Measurements from ENCODE around the gene EGR2. TPM values are rescaled to one million over a fixed set of nuclear protein-coding genes. Genes with fewer than 3 reads are reported as not detected.

EGR2 gene
- total and polyA plus RNA-seq, 8 donors: 0.42 to 2.7 (median 0.65) TPM

DNA sequence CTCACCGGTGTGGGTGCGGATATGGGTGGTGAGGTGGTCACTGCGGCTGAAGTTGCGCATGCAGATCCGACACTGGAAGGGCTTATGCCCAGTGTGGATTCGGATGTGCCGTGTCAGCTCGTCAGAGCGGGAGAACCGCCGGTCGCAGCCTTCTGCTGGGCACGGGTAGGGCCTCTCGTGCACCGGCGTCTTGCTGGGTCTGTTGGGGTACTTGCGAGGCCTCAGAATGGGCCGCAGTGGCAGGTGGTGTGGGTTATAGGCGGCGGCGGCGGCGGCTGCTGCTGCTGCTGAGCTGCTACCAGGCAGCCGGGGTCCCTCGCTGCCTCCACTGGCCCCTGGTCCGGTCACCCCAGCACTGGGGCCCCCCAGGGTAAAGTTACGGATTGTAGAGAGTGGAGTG lies 2.7 kb downstream of the EGR2 start:
- Histone ChIP-seq H3K36me3 (no peaks in the 10 kb centered on the region), H3K9me3 (no peaks in the 10 kb centered on the region), H3K4me3 (no peak overlapping the region), H3K4me1 (peaks cover 13 to 19% (median 15%) of the 10 kb centered on the region in 3 donors), H3K27ac (no peak overlapping the region), H3K27me3 (peaks cover 0 to 26% (median 2%) of the 10 kb centered on the region in 4 donors)
- peak in 3 of 6 donors; percentile 13 to 69 (median 55) for DNase-seq
- TF ChIP-seq, protein P1, sequence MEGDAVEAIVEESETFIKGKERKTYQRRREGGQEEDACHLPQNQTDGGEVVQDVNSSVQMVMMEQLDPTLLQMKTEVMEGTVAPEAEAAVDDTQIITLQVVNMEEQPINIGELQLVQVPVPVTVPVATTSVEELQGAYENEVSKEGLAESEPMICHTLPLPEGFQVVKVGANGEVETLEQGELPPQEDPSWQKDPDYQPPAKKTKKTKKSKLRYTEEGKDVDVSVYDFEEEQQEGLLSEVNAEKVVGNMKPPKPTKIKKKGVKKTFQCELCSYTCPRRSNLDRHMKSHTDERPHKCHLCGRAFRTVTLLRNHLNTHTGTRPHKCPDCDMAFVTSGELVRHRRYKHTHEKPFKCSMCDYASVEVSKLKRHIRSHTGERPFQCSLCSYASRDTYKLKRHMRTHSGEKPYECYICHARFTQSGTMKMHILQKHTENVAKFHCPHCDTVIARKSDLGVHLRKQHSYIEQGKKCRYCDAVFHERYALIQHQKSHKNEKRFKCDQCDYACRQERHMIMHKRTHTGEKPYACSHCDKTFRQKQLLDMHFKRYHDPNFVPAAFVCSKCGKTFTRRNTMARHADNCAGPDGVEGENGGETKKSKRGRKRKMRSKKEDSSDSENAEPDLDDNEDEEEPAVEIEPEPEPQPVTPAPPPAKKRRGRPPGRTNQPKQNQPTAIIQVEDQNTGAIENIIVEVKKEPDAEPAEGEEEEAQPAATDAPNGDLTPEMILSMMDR (IDR thresholded peaks at IDR 0.05): no peak
- intact Hi-C loops (cut with DNase I): loop anchor here in 1 of 3 donors (10.0 kb wide), 1 partner anchor 219 kb away; no protein-coding TSS in a partner anchor
- WGBS, 2 donors: 69 to 82% methylated on average over 27 of the region's 27 CpGs
- no peak for FAIRE-seq
- no peak for ATAC-seq

GRCh38 chr10:62812672-62813439 lies 3.3 kb downstream of the EGR2 start:
- peak in 1 of 6 donors; percentile 13 for DNase-seq
- Histone ChIP-seq H3K27me3 (peaks cover 0 to 26% (median 2%) of the 10 kb centered on the region in 4 donors), H3K36me3 (no peaks in the 10 kb centered on the region), H3K9me3 (no peaks in the 10 kb centered on the region), H3K4me3 (no peak overlapping the region), H3K27ac (no peak overlapping the region), H3K4me1 (peaks cover 11 to 14% (median 12%) of the 10 kb centered on the region in 3 donors)
- 74 to 80% methylated on average over 13 of the region's 13 CpGs for WGBS, 2 donors
- no peak for ATAC-seq
- no peak for FAIRE-seq
- TF ChIP-seq, protein P1 (IDR thresholded peaks at IDR 0.05): no peak
- intact Hi-C loops (cut with DNase I): loop anchor here in 1 of 3 donors (10.0 kb wide), 1 partner anchor 218 kb away; no protein-coding TSS in a partner anchor

DNA sequence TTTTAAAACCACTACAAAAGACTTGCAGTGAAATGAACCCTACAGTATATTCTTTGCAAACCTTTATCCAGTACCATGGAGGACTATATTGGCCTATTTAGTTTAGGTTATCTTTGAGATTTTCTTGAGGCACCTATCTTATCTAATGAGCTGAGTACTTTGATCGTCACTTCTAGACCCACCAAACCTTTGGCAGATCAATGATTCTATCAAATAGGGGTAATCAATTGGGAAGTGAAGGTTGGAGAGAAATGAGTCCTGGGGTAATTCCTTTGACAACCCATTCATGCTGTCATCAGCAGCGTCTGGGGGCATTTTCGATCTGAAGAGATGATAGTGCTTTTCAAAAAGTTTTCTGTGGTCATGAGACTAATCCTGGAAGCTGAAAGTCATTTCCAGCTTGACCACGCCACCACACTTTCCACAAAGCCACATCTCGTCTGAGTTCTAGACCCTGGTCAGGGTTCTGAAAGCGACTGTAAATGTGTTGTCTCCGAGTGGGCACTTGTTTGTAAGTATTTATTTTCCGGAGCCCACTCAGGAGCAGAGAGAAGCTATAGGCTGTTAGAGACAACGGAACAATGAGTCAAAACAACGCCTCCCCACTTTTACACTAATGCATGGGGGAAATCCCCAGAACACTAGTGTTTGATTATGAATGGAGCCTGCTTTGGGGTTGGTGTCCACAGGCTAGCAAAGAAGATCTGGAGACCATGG lies 4.8 kb downstream of the EGR2 start:
- TF ChIP-seq, protein P1 (IDR thresholded peaks at IDR 0.05): no peak
- WGBS, 2 donors: 83 to 87% methylated on average over 10 of the region's 10 CpGs
- no peak for FAIRE-seq
- H3K4me1 ChIP-seq: peaks cover 22 to 27% (median 25%) of the 10 kb centered on the region in 3 donors
- no peaks in the 10 kb centered on the region for H3K36me3 ChIP-seq
- H3K9me3 ChIP-seq: no peaks in the 10 kb centered on the region
- H3K4me3 ChIP-seq: no peak overlapping the region
- intact Hi-C loops (cut with DNase I): loop anchor here in 1 of 3 donors (10.0 kb wide), 1 partner anchor 217 kb away; no protein-coding TSS in a partner anchor
- no peak for ATAC-seq
- no peak for DNase-seq
- H3K27ac ChIP-seq: no peak overlapping the region
- H3K27me3 ChIP-seq: peaks cover 0 to 26% (median 2%) of the 10 kb centered on the region in 4 donors

- H3K27me3 ChIP-seq: peaks cover 0 to 24% (median 2%) of the 10 kb centered on the region in 4 donors
- intact Hi-C loops (cut with DNase I): loop anchor here in 1 of 3 donors (10.0 kb wide), 1 partner anchor 216 kb away; no protein-coding TSS in a partner anchor
- no peaks in the 10 kb centered on the region for H3K9me3 ChIP-seq
- FAIRE-seq: no peak
- TF ChIP-seq, protein P1 (IDR thresholded peaks at IDR 0.05): no peak
- no peak for DNase-seq
- peaks cover 18 to 25% (median 21%) of the 10 kb centered on the region in 3 donors for H3K4me1 ChIP-seq
- H3K27ac ChIP-seq: no peak overlapping the region
- H3K4me3 ChIP-seq: no peak overlapping the region
- H3K36me3 ChIP-seq: no peaks in the 10 kb centered on the region
- WGBS, 2 donors: 92 to 93% methylated on average over 8 of the region's 8 CpGs
- no peak for ATAC-seq
Observed at GRCh38 chr10:62810156-62810902, 5.8 kb downstream of the EGR2 start.

Data from pancreas (tissue), 10 donors.